Caco-2 (cell line): ENCODE measurements around the gene YDJC. TPM values are rescaled to one million over a fixed set of nuclear protein-coding genes. Genes with fewer than 3 reads are reported as not detected.

Source experiments
- BruUV-seq: library from RNA; stranded (reverse); fragments of 400-500 nt; replicated peaks from 2 replicates; lab custom pipeline; 2021; lab: Mats Ljungman, UMichigan
- CTCF ChIA-PET: fragments of 300-600 bp; sonication (Branson Sonifier 250); formaldehyde crosslinking; loops from one replicate; lab custom pipeline; 2022; ENCODE audit warnings: antibody characterized with exemption; lab: Charles Lee
- POLR2A ChIA-PET: fragments of 300-600 bp; sonication (Branson Sonifier 250); formaldehyde crosslinking; loops from one replicate; lab custom pipeline; 2022; ENCODE audit warnings: antibody characterized with exemption; lab: Charles Lee
- DNase-seq, 2 experiments: peaks; one replicate each; pipeline versions ENCODE4 v3.0.0 to v3.0.0-alpha.2; 2020 to 2022
- H3K27me3 ChIP-seq: replicated peaks from 2 replicates; pipeline ENCODE4 v1.6.0; 2011; ENCODE audit warnings: low read length; ENCODE audit not compliant: control insufficient read depth, insufficient read depth
- H3K36me3 ChIP-seq: 2 replicates; pipeline ENCODE4 v1.5.1; 2011; ENCODE audit warnings: low read length; ENCODE audit not compliant: control insufficient read depth, insufficient read depth
- H3K4me1 ChIP-seq: fragments of 250-450 bp; sonication (Bioruptor Pico); 2 replicates; pipeline ENCODE4 v1.5.1; 2020; ENCODE audit warnings: mild to moderate bottlenecking
- H3K4me3 ChIP-seq: 2 replicates; pipeline ENCODE4 v1.5.1; 2011; ENCODE audit warnings: low read depth, mild to moderate bottlenecking, control low read depth, low read length
- H3K9me3 ChIP-seq: fragments of 250-450 bp; sonication (Bioruptor Pico); 2 replicates; pipeline ENCODE4 v1.5.1; 2020; ENCODE audit warnings: mild to moderate bottlenecking, moderate library complexity
- H3K27ac Mint-ChIP-seq: one replicate; pipeline ENCODE4 v1.8.0; 2022; ENCODE audit warnings: mixed read lengths; ENCODE audit not compliant: unreplicated experiment
- H3K27me3 Mint-ChIP-seq: one replicate; pipeline ENCODE4 v1.8.0; 2022; ENCODE audit warnings: mixed read lengths; ENCODE audit not compliant: insufficient read depth, unreplicated experiment
- H3K36me3 Mint-ChIP-seq: one replicate; pipeline ENCODE4 v1.8.0; 2022; ENCODE audit warnings: mild to moderate bottlenecking, mixed read lengths; ENCODE audit not compliant: insufficient read depth, unreplicated experiment
- H3K4me1 Mint-ChIP-seq: one replicate; pipeline ENCODE4 v1.8.0; 2022; ENCODE audit warnings: low read depth, mixed read lengths; ENCODE audit not compliant: unreplicated experiment
- H3K4me3 Mint-ChIP-seq: one replicate; pipeline ENCODE4 v1.8.0; 2022; ENCODE audit warnings: mild to moderate bottlenecking, moderate library complexity, mixed read lengths; ENCODE audit not compliant: unreplicated experiment
- H3K9me3 Mint-ChIP-seq: one replicate; pipeline ENCODE4 v1.8.0; 2022; ENCODE audit warnings: mixed read lengths; ENCODE audit not compliant: unreplicated experiment
- intact Hi-C: fragments of 100-400 bp; cut with micrococcal nuclease; formaldehyde crosslinking; loops from one replicate; pipeline ENCODE4 v1.10.0; 2022; ENCODE audit not compliant: unreplicated experiment
- total RNA-seq: library from RNA; stranded (reverse); gene quantifications from 2 replicates; pipeline ENCODE4 v1.2.3, GENCODE V29; 2022
- TF ChIP-seq, protein P1 (sequence below), 2 experiments: fragments of 200-600 bp in 1 of 2; IDR thresholded peaks; 1 replicate in 1 of 2; 2 replicates in 1 of 2; pipeline versions ENCODE4 v1.5.1 to v1.8.0; 2011 to 2022; ENCODE audit warnings: antibody characterized with exemption in 1 of 2, control low read depth in 1 of 2, inconsistent platforms in 1 of 2, low read depth in 1 of 2, low read length in 1 of 2, mild to moderate bottlenecking in 1 of 2, moderate library complexity in 1 of 2; ENCODE audit not compliant: insufficient read depth in 1 of 2, severe bottlenecking in 1 of 2, unreplicated experiment in 1 of 2

YDJC gene
- total RNA-seq, 1 experiment from 2014 or later: 60.0 TPM

DNA sequence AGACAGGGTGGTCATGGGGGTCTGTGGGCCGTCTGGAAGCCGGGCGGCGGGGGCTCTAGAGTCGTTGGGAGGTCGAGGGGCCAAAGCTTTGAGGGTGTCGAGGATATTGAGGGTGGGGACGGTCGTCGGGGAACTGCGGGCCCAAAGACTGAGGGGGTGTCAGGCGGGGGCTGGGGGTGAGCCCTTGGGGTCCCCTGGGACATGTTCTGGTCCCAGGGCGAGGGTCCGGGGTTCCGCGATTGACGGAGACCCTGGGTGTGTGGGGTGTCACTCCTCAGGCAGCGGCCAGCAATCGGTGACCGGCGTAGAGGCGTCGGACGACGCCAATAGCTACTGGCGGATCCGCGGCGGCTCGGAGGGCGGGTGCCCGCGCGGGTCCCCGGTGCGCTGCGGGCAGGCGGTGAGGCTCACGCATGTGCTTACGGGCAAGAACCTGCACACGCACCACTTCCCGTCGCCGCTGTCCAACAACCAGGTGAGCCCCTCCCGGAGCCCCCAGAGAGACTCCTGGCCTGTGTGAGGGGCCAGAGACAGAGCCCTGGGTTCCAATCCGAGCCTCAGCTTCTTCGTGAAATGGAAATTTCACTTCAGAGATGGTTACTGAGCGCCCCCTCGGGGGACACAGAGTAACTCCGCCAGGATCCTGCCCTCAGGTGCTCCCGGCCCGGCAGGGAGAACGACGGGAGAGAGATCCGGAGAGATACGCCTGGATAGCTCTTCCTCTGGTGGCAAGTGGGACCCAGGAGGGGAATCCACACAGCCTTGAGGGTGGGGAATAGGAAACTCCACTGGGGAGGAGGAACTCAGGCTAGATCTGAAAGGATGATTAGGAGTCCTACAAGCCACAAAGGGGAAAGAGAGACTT lies 13.0 kb upstream of the YDJC start:
- Mint-ChIP-seq H3K36me3 (peaks cover 40% of the 10 kb centered on the region), H3K4me1 (peaks cover 19% of the 10 kb centered on the region), H3K27me3 (no peaks in the 10 kb centered on the region), H3K27ac (peak overlapping the region; percentile 85), H3K9me3 (no peaks in the 10 kb centered on the region), H3K4me3 (peak overlapping the region; percentile 80)
- ChIA-PET CTCF (interaction anchor here (0.6 to 3.3 kb wide), 14 partner anchors 8 to 195 kb away, joined by 3 to 179 read pairs (median 6); partner anchors contain the start of genes CCDC116, PPIL2 and YDJC), POLR2A (interaction anchor here (2.3 to 3.1 kb wide), 3 partner anchors 9 to 13 kb away, joined by 9 to 81 read pairs (median 15); partner anchors contain the start of genes CCDC116 and YDJC)
- TSS peak; percentile 50 for BruUV-seq
- Histone ChIP-seq H3K9me3 (no peaks in the 10 kb centered on the region), H3K36me3 (no peaks in the 10 kb centered on the region; the same call in 1 of the 2 replicates), H3K27me3 (no peaks in the 10 kb centered on the region), H3K4me3 (peak overlapping the region; percentile 96), H3K4me1 (peaks cover 28% of the 10 kb centered on the region)
- TF ChIP-seq, protein P1, sequence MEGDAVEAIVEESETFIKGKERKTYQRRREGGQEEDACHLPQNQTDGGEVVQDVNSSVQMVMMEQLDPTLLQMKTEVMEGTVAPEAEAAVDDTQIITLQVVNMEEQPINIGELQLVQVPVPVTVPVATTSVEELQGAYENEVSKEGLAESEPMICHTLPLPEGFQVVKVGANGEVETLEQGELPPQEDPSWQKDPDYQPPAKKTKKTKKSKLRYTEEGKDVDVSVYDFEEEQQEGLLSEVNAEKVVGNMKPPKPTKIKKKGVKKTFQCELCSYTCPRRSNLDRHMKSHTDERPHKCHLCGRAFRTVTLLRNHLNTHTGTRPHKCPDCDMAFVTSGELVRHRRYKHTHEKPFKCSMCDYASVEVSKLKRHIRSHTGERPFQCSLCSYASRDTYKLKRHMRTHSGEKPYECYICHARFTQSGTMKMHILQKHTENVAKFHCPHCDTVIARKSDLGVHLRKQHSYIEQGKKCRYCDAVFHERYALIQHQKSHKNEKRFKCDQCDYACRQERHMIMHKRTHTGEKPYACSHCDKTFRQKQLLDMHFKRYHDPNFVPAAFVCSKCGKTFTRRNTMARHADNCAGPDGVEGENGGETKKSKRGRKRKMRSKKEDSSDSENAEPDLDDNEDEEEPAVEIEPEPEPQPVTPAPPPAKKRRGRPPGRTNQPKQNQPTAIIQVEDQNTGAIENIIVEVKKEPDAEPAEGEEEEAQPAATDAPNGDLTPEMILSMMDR (IDR thresholded peaks at IDR 0.05; ENCODE audit: insufficient read depth in 1 of 2, low read depth in 1 of 2, low read length in 1 of 2, severe bottlenecking in 1 of 2, unreplicated experiment in 1 of 2): peak; percentile 65 to 78
- intact Hi-C loops: no loop called here
- peak; percentile 71 to 78 for DNase-seq

DNA sequence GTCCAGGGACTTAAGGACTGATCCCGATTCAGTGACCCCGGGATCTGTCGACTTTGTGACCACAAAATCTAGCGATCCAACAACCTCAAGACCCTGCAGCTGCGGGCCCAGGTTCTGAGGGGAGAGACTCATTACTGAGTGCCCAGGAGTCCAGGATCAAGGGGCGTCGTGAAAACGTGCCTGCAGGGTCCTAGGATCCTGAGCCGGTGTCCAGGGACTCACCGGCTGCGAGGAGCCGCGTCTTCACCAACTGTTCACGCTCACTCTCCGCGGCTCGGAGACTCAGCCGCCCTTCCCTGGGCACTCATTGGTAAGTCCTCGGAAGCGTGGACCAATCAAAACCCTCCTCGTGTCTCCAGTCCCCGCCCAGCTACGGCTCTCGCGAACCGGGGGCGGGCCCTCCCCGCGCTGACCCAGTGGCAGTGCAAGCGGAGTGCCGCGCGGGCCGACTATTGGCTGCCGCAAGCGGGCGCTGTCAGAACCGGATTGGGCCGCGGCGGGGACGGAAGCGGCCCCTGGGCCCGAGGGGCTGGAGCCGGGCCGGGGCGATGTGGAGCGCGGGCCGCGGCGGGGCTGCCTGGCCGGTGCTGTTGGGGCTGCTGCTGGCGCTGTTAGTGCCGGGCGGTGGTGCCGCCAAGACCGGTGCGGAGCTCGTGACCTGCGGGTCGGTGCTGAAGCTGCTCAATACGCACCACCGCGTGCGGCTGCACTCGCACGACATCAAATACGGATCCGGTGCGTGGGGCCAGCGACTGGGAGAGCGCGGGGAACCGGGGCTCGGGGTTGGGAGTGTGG lies 12.2 kb upstream of the YDJC start, which contains the start of gene SDF2L1:
Gene SDF2L1, plus strand, starts transcription at position 514 of the 795 bp plus-strand sequence. Its CDS starts 35 bp downstream, at position 549.
- ChIA-PET CTCF (interaction anchor here (0.5 to 3.3 kb wide), 16 partner anchors 8 to 67 kb away, joined by 3 to 179 read pairs (median 6); partner anchors contain the start of genes CCDC116, PPIL2 and YDJC), POLR2A (interaction anchor here (2.3 to 3.1 kb wide), 3 partner anchors 9 to 13 kb away, joined by 9 to 81 read pairs (median 15); partner anchors contain the start of genes CCDC116 and YDJC)
- peak; percentile 98 to 99 for DNase-seq
- intact Hi-C loops: loop anchor here (1.0 kb wide), 1 partner anchor 12 kb away; the partner anchor contains the start of gene YDJC
- H3K9me3 ChIP-seq: no peaks in the 10 kb centered on the region
- Mint-ChIP-seq H3K9me3 (no peaks in the 10 kb centered on the region), H3K36me3 (peaks cover 37% of the 10 kb centered on the region), H3K27ac (peak within 1 kb of the TSS; percentile 85), H3K27me3 (no peaks in the 10 kb centered on the region), H3K4me3 (peak within 1 kb of the TSS; percentile 80), H3K4me1 (peaks cover 19% of the 10 kb centered on the region)
- no TSS peak for BruUV-seq
- peaks cover 29% of the 10 kb centered on the region for H3K4me1 ChIP-seq
- H3K27me3 ChIP-seq: no peaks in the 10 kb centered on the region
- H3K36me3 ChIP-seq: no peaks in the 10 kb centered on the region; the same call in 1 of the 2 replicates
- peak within 1 kb of the TSS; percentile 96 for H3K4me3 ChIP-seq
- TF ChIP-seq, protein P1 (IDR thresholded peaks at IDR 0.05; ENCODE audit: insufficient read depth in 1 of 2, low read depth in 1 of 2, low read length in 1 of 2, severe bottlenecking in 1 of 2, unreplicated experiment in 1 of 2): no peak
